DND-41 (cell line): Measurements from ENCODE around the gene DYNC1I1.

Experiments
- ATAC-seq: fragments of 200-7000 bp; cut with Tn5 transposase; 3 replicates; pipeline ENCODE4 v1.9.1; 2021; ENCODE audit warnings: low read depth; ENCODE audit not compliant: insufficient read depth
- DNase-seq: peaks from one replicate; pipeline ENCODE4 v3.0.0-alpha.2; 2020
- H2AFZ ChIP-seq: 2 replicates; pipeline ENCODE4 v1.6.0; 2012; ENCODE audit warnings: low read depth, low read length
- H3K27ac ChIP-seq: 2 replicates; pipeline ENCODE4 v1.5.1; 2012; ENCODE audit warnings: low read length, inconsistent platforms
- H3K27me3 ChIP-seq: fragments of 200-600 bp; sonication (generic); 2 replicates; pipeline ENCODE4 v1.6.0; 2012; ENCODE audit warnings: low read length, mild to moderate bottlenecking, inconsistent platforms; ENCODE audit not compliant: insufficient read depth, poor library complexity
- H3K36me3 ChIP-seq: 2 replicates; pipeline ENCODE4 v1.5.1; 2012; ENCODE audit warnings: low read length, inconsistent platforms; ENCODE audit not compliant: insufficient read depth
- H3K4me1 ChIP-seq: 2 replicates; pipeline ENCODE4 v1.5.1; 2012; ENCODE audit warnings: mild to moderate bottlenecking, low read length; ENCODE audit not compliant: insufficient read depth
- H3K4me2 ChIP-seq: 2 replicates; pipeline ENCODE4 v1.6.0; 2012; ENCODE audit warnings: mild to moderate bottlenecking, moderate library complexity, low read length, inconsistent platforms; ENCODE audit not compliant: insufficient read depth
- H3K4me3 ChIP-seq, 2 experiments: fragments of 200-600 bp in 1 of 2; shearing (Covaris generic) in 1 of 2; 2 replicates each; pipeline ENCODE4 v1.5.1; 2012 to 2016; ENCODE audit warnings: inconsistent platforms in 2 of 2, low read length in 2 of 2, mild to moderate bottlenecking in 2 of 2, low read depth in 1 of 2, moderate library complexity in 1 of 2
- H3K79me2 ChIP-seq: 2 replicates; pipeline ENCODE4 v1.6.0; 2012; ENCODE audit warnings: low read length, inconsistent platforms; ENCODE audit not compliant: insufficient read depth
- H3K9ac ChIP-seq: 2 replicates; pipeline ENCODE4 v1.6.0; 2012; ENCODE audit warnings: low read depth, mild to moderate bottlenecking, inconsistent platforms, low read length, moderate library complexity
- H3K9me3 ChIP-seq: 2 replicates; pipeline ENCODE4 v1.5.1; 2012; ENCODE audit warnings: low read length, moderate library complexity, mild to moderate bottlenecking, inconsistent platforms; ENCODE audit not compliant: insufficient read depth, severe bottlenecking
- H4K20me1 ChIP-seq: 2 replicates; pipeline ENCODE4 v1.6.0; 2012; ENCODE audit warnings: low read length; ENCODE audit not compliant: insufficient read depth
- CTCF ChIP-seq: IDR thresholded peaks from 2 replicates; pipeline ENCODE4 v1.5.1; 2012; ENCODE audit warnings: borderline replicate concordance, low read length, moderate library complexity, mild to moderate bottlenecking; ENCODE audit not compliant: poor library complexity, severe bottlenecking; ENCODE audit errors: extremely low read depth
- EZH2 ChIP-seq: IDR thresholded peaks from 3 replicates; pipeline ENCODE4 v1.6.1; 2012; ENCODE audit warnings: borderline replicate concordance, low read depth, mild to moderate bottlenecking, moderate library complexity, low read length, inconsistent platforms; ENCODE audit not compliant: severe bottlenecking

DYNC1I1 gene

GRCh38 chr7:96120445-96121225 lies 348.3 kb downstream of the DYNC1I1 start:
- Histone ChIP-seq H3K27me3 (no peaks in the 10 kb centered on the region), H3K4me1 (no peaks in the 10 kb centered on the region), H3K36me3 (no peaks in the 10 kb centered on the region), H3K4me2 (no peak overlapping the region), H4K20me1 (no peaks in the 10 kb centered on the region), H3K4me3 (no peak overlapping the region), H2AFZ (no peak overlapping the region), H3K9me3 (no peaks in the 10 kb centered on the region), H3K27ac (no peak overlapping the region), H3K79me2 (no peaks in the 10 kb centered on the region), H3K9ac (no peak overlapping the region)
- TF ChIP-seq EZH2 (no peak), CTCF (no peak)
- ATAC-seq (no peak), DNase-seq (no peak)

- Histone ChIP-seq H4K20me1 (no peaks in the 10 kb centered on the region), H3K4me1 (no peaks in the 10 kb centered on the region), H3K9me3 (no peaks in the 10 kb centered on the region), H3K79me2 (no peaks in the 10 kb centered on the region), H3K9ac (no peak overlapping the region), H3K27me3 (no peaks in the 10 kb centered on the region), H3K4me2 (no peak overlapping the region), H3K27ac (no peak overlapping the region), H3K36me3 (no peaks in the 10 kb centered on the region), H2AFZ (no peak overlapping the region), H3K4me3 (no peak overlapping the region)
- DNase-seq = no peak
- TF ChIP-seq EZH2 (no peak), CTCF (no peak)
- no peak for ATAC-seq
Observed at GRCh38 chr7:96121752-96122151, 349.4 kb downstream of the DYNC1I1 start.

- ATAC-seq = no peak
- H3K27me3 ChIP-seq = no peaks in the 10 kb centered on the region
Observed at GRCh38 chr7:96122746-96123145, 350.4 kb downstream of the DYNC1I1 start.

More at GRCh38 chr7:96122746-96123145, 350.4 kb downstream of the DYNC1I1 start:
- no peak for TF ChIP-seq CTCF
- TF ChIP-seq EZH2 = no peak
- H3K9me3 ChIP-seq = no peaks in the 10 kb centered on the region
- no peaks in the 10 kb centered on the region for H3K4me1 ChIP-seq
- no peak overlapping the region for H3K4me3 ChIP-seq
- no peaks in the 10 kb centered on the region for H4K20me1 ChIP-seq
- H3K79me2 ChIP-seq = no peaks in the 10 kb centered on the region
- H3K36me3 ChIP-seq = no peaks in the 10 kb centered on the region
- H3K4me2 ChIP-seq = no peak overlapping the region
- H3K9ac ChIP-seq = no peak overlapping the region
- no peak overlapping the region for H2AFZ ChIP-seq
- DNase-seq = no peak
- no peak overlapping the region for H3K27ac ChIP-seq
